ENCODE results near the gene IRF2.
"Not testable (repeated sequence)": the region's sequence is repeated elsewhere in the genome, so short reads cannot be mapped to it uniquely, and the experiment has no call there.

IRF2 gene

GRCh38 chr4:184385705-184386141 lies 88.6 kb downstream of the IRF2 start:
- DNase-seq: no peak

GRCh38 chr4:184384810-184385557 lies 89.4 kb downstream of the IRF2 start:
- DNase-seq: no peak

- no peak for DNase-seq
These were observed 90.1 kb downstream of the IRF2 start for GRCh38 chr4:184384056-184384809.

- DNase-seq: no peak
These were observed 90.8 kb downstream of the IRF2 start for GRCh38 chr4:184383497-184384055.

- no peak for DNase-seq
These were observed 92.0 kb downstream of the IRF2 start for GRCh38 chr4:184382189-184382846.

GRCh38 chr4:184380707-184381106 lies 93.6 kb downstream of the IRF2 start:
- no peak for DNase-seq

GRCh38 chr4:184380214-184380613 lies 94.1 kb downstream of the IRF2 start:
- DNase-seq: not testable (repeated sequence)

- no peak for DNase-seq
These were observed 97.4 kb downstream of the IRF2 start for GRCh38 chr4:184376923-184377322.

- no peak for DNase-seq
These were observed 98.1 kb downstream of the IRF2 start for GRCh38 chr4:184376126-184376838.

GRCh38 chr4:184375623-184376022 lies 98.7 kb downstream of the IRF2 start:
- DNase-seq: not testable (repeated sequence)

GRCh38 chr4:184375027-184375426 lies 99.3 kb downstream of the IRF2 start:
- no peak for DNase-seq

GRCh38 chr4:184373886-184374405 lies 100.4 kb downstream of the IRF2 start:
- DNase-seq: no peak

GRCh38 chr4:184371390-184371787 lies 103.0 kb downstream of the IRF2 start:
- no peak for DNase-seq

GRCh38 chr4:184370711-184371389 lies 103.5 kb downstream of the IRF2 start:
- DNase-seq: no peak

- DNase-seq: no peak
These were observed 104.5 kb downstream of the IRF2 start for GRCh38 chr4:184369871-184370270.

GRCh38 chr4:184368731-184369130 lies 105.6 kb downstream of the IRF2 start:
- no peak for DNase-seq

GRCh38 chr4:184368290-184368689 lies 106.1 kb downstream of the IRF2 start:
- DNase-seq: no peak

GRCh38 chr4:184364100-184364921 lies 110.0 kb downstream of the IRF2 start:
- DNase-seq: no peak

- no peak for DNase-seq
These were observed 111.1 kb downstream of the IRF2 start for GRCh38 chr4:184363258-184363657.

GRCh38 chr4:184362396-184362795 lies 112.0 kb downstream of the IRF2 start:
- DNase-seq: no peak

- no peak for DNase-seq
These were observed 112.9 kb downstream of the IRF2 start for GRCh38 chr4:184361443-184361842.
